GM18868 (cell line): ENCODE measurements around the gene HIVEP1.

Experiments
- ATAC-seq: cut with Tn5 transposase; IDR thresholded peaks from one replicate; pipeline ENCODE4 v1.9.1; 2021; ENCODE audit warnings: mild to moderate bottlenecking, moderate library complexity; ENCODE audit not compliant: unreplicated experiment

Gene HIVEP1

DNA sequence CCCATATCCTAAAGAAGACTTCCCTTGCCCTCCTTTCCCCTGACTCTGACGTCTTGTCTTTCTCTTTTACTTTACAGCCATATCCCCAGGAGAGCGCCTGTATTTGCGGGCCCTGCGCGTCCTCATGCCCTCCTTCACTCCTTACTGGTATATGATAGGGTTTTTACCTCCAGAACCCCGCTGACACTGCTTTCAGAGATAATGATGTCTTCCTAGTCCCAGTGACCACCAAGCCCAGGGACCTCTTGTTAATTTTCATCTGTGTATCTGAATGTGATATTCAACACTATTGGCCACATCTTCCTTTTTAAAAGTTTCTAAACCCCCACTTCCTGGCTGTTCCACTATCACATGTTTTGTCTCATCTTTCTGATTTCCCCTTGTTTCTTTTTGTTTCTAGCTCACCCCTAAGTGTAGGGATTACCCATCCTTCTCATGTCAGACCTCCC is 102.0 kb downstream of the HIVEP1 start:
- peak; percentile 39 for ATAC-seq

DNA sequence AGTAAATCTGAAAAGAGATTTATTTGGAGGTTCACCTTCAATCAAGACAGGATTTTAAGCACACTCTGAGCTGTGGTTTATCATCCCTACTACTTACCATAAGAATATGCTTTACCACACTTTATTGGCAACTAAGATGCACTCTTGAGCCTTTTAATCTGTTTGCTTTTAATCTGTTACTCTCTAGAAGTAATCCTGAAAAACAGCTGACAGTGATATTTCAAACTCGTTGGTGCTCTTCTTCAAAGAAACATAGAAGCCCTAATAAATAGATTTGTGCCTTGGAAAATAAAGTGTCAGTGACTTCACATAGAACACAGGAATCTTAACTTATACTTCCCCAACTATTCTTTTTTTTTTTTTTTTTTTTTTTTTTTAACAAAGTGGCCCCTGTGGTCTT is 102.9 kb downstream of the HIVEP1 start:
- ATAC-seq: no peak

DNA sequence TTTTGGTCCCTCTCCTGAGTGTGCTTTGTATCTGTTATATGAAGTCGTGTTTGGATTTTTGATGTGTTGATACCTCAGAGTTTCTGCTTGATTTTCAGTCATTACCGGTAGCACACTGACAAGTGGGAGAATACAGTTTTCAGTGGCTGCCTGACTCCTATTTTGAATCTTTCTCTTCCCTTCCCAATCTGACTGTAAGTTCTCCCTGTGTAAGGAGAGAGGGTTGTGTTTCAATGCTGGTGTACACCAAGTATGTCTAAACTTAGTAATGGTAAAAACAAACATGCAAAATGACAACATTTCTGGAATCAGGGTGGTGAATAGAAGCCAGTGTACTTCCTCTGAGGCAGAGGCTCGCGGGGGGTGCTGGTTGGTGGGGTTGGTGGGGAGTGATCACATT is 103.4 kb downstream of the HIVEP1 start:
- ATAC-seq: no peak

DNA sequence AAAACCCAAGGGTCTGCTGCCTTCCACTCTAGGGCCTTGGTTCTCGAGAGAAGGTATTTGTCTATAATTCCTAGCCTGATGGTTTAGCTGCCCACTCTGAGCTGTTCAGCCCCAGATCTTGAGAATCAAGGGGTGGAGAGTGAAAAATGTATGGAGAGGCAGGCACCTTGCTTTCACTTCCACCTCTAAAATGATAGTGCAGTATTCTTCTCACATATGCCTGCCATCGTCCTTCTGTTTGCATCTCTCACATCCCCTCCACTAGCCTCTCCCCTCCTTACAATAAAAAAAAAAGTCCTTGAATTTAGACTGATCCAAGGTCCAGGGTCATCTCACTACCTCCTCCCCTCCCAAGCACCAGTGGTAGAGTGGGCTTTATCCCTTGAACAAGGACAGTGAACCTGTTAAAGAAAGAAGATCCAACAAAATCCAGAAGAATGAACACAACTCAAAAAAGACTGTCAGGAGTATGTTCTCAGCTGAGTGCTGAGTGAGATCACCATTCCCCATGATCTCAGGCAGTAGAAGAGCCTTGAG is 104.2 kb downstream of the HIVEP1 start:
- ATAC-seq: peak; percentile 23

DNA sequence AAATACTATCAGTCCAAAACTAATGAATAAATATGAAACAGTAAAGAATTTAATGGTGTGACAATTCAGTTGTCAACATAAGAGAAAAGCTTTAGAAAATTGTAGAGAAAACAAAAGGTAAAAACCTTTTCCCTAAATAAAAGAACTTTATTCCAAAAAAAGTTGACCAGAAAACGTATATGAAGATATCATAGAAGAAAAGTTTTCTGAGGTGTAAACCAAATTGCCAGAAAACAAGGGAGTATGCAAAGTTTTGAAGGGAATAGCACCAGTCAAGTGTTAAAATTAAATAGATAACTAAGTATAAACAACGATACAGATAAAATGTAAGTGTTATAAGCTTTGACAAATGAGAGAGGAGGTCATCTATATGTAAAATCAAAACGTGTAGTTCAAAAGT is 104.9 kb downstream of the HIVEP1 start:
- no peak for ATAC-seq

DNA sequence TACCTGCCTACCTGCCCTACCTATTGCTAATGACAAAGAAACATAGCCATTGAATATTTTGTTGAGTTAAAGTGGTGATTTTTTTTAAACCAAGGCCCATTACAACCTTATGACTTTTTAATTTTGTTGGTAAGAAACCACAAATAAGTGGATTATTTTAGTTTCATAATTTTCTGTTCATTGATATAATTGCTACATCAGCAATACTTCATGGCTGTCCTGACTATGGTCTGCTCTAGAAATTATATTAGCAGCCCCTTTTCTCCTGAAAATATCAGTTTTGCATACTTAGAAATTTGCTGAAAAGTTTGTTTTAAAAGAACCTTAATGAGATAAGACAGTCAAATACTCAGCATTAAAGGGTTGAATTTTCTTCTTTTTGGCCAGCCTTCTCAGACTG is 106.5 kb downstream of the HIVEP1 start:
- no peak for ATAC-seq

DNA sequence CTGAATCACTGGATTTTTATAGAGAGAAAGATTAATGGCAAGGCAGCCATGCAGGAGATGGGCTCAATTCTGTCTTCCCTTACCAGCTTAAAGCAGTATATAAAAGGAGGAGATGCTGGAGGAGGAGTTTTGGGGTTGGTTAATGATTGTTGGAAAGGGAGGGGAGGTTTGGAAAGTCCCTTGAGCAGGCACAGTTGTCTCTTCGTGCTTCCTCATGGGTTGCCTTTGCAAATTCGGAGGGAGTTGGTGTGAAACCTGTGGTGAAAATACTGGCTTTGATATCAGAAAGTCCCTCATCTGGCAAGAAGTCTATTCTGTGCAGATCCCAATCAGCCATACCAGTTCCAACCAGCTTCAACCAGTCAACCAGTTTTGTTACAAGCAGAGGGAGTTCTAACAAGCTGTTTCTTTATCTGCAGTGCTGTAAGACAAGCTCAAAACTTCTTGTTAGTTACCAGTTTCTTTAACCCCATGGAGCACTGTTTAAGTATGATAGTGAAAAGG is 107.0 kb downstream of the HIVEP1 start:
- ATAC-seq: peak; percentile 73

DNA sequence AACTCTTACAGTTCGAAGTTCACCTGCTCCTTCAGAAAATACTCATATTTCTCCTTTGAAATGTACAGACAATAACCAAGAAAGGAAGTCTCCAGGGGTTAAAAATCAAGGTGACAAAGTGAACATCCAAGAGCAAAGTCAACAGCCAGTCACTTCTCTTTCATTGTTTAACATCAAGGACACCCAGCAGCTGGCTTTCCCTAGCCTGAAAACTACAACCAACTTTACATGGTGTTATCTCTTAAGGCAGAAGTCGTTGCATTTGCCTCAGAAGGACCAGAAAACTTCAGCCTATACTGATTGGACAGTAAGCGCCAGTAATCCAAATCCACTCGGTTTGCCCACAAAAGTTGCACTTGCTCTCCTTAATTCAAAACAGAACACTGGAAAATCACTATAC is 113.3 kb downstream of the HIVEP1 start:
- no peak for ATAC-seq

DNA sequence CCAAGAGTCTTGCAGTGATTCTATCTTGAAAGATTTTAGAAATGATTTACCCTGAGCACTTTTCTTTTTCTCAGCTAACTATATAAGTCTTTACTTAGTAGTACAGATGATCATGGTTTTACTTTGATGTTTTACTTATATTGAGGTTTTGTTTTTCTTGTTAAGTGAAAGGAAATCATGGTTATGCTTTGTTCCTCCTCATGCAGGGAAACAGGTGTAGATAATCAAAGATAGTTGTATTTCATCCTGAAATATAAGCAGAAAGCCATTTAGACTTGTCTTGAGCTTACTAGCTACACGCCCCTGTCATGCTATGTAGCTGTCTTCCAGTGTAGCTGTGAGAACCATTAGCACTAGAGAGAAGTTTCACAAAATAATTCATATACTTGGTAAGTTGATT is 113.9 kb downstream of the HIVEP1 start:
- ATAC-seq: no peak

DNA sequence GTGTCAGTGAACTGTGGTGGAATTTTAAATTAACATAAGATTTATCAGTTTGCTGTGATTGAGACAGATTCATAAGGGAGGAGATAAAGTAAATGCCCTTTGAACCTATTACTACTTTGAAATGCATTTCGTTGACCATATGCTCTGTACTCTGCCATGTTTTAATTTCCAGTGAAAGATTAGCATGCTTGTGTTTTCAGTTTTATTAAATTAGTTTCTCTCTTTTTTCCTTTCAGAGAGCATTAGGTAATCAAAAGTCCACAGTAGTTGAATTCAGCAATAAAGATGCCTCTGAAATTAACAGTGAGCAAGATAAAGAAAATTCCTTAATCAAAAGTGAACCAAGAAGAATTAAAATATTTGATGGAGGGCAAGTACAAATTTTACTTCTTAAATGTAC is 117.4 kb downstream of the HIVEP1 start:
- ATAC-seq: no peak

DNA sequence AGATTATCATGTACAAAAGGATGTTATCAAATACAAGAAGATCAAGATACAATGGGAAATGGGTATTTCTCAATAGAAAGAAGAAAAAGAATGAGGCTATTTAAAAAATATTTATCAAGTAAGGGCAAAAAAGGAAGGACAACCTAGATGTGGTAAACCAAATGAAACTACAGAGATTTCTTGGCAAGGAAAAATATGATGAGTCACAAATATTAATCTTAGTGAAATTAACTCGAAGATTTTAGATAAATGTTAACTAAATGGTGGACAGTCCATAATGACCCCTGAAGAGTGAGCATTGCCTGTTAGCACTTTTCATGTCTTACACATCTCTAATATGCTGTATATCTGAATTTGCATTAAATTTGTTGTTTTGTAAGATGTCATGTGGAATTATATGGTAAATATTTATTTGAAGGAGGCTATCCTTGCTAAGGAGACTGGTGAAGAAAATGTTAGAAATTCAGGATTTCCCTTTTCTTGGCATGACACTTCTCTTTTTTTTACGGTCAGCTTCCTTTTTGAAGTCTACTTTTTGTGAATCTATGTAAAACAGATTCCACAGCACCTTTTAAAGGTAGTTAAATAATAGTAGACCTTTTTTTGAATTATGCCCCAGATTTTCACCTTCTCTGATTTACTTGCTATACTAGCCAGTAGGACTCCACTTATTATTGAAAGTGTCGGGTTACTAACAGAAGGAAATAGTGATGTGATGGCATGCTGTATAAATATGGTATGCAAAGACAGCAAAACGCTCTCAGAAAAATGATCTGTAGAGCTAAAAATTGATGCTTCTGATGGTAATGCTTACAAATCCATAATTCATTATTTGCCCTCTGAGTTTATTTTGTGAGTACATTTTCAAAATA is 120.5 kb downstream of the HIVEP1 start:
- ATAC-seq: no peak

DNA sequence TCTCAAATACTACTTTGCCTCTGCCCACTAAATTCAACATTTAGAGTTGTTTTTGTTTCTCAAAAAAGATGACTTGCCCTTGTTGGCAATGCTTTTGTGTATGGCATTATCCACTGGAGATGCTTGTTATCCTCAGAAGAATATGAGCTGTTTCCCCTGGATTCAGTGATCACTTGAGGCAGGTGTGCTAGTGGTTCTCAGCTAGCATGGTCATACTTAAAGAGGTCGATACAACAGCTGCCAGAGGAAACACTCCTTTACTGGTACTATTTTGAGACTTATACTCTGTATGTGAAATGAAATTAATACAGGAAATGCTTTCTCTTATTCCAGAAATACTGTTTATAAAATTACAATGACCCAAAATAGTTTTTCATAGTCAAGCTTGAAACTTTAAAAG is 122.5 kb downstream of the HIVEP1 start:
- ATAC-seq: no peak

DNA sequence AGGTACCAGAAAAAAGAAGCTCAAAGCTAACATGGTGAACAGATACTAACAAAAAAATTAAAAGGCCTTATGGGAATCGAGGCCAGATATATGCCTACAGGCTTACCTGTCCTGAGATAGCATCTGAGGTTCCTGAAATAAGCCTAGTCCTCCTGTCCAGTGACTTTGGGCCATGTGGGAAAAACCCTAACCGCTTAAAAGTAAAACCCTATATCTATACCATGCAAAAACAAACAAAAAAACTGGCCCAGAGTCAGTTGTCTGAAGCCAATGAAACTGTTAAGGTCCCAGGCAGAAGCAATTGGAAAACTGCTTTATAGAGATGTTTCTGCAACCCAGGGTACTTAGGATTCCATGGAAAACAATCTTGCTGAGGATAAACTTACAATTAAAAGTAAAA is 122.9 kb downstream of the HIVEP1 start:
- no peak for ATAC-seq

DNA sequence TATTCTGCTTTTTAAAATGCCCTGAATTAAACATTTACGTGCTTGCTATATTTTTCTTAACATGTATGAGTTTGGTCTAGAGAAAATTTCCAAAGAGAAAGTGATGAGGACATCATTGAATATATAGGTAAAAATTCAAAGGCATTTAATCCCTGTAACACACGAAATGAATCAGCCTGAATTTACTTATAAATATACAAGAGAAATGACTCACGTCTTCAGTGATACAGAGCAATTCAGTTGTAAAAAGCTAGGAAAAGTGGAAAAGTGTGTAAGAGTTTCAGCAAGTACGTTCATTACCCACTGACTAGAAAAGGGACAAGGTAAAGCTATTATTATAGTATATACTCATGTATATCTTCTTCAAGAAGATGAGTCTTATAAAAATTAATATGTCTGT is 124.8 kb downstream of the HIVEP1 start:
- ATAC-seq: no peak

DNA sequence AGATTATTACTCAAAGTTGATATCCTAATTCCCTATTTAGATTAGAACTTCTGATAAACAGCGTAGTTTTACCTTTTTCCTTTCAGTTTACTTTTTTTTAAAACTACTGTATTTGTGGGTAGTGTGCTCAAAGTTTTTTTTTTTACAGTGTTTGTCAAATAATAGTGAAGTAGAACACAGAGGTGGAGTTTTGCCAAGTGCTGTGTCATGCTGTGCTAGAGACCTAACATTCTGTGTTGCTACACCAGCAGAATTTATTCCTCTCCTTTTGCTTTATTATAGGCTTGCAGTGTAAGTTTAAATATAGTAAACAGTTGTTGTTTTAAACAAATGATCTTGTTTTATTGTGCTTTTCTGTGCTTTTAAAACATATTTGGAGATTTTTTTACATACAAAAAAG is 125.4 kb downstream of the HIVEP1 start:
- no peak for ATAC-seq

DNA sequence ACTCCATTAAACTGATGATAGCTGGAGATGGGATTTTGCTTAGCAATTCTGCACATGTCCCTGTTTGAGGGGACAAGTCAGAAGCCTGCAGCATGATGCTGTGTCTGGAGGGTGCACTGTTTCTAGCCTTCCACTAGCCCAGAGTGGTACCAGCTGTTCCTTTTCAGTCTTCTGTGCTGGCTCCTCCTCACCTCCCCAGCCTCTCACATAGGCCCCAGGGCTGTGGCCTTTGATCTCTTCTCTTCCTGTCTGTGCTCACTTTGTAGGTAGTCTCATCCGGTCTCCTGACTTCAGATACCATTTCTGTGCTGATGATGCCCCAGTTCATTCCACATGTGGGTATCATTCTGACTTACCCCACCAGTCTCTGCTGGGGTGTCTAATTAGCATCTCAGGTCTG is 126.3 kb downstream of the HIVEP1 start:
- no peak for ATAC-seq

DNA sequence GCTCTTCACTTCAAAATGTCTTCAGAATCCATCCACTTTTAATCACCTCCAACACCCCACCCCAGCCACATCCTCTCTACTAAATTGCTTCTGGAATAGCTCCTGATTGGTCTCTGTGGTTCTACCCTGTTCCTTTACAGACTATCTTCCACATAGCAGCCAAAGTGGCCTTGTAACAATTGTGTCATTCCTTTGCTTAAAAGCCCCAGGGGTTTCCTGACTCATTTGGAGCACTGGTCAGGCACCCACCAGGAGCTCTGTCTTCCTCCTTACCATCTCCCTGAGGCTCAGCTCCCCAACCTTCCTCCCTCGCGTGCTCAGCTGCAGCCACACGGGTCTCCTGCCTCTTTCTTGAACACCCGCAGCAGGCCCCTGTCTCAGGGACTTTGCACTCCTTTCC is 126.8 kb downstream of the HIVEP1 start:
- ATAC-seq: no peak

DNA sequence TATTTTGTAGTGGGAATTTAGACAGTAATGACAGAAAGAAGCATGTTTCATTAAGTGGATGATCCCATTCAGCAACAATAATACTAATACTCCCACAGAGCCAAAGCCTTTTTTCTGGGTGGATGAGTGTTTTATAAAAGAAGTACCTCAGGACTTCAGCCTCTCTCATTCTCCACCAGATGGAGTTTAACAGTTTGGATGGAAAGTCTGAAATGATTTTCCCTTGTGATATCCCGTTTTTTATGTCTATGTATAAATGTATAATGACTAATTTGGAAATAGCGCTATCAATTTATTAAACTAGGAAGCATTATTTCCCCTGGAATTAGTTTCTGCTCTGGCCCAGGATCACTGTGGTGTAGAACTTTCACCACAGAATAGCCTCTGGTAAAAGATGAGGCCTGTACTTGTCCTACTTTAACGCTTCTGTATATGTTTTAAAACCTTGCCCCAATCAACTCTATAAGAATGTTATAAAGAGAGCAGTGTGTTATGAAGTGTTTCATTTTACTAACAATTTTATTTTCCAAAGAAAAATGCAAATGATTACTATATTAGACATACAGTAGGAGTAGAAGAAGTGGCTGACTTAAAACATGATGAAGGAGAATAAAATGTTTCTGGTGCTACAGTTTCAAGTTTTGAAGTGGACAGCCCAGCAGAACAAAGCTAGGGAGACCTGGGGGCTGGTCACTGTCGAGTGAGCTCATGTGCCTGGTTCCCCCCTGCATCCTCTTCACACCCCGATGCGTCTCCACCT is 135.6 kb downstream of the HIVEP1 start:
- no peak for ATAC-seq

DNA sequence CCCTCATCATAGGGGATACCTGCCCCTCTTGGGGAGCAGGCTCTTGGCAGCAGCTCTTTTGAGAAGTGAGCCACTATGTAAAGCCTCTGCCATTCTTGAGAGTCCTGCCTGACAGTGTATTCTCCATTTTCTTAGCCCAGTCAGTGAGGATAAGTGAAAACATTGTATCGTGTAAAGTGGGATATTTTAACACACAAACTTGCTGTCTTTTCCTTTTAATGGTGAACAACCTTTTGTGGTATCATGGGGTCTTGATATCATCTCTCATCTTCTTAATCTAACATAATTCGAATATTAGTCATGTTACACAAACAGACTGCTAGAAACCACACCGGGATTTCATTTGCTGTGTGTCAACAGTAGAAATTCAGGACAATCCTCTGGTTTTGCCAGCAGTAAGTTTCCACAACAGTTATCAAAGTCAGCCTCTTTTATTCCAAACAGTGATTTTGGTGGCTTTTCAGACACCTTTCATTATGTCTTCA is 136.2 kb downstream of the HIVEP1 start:
- ATAC-seq: no peak

DNA sequence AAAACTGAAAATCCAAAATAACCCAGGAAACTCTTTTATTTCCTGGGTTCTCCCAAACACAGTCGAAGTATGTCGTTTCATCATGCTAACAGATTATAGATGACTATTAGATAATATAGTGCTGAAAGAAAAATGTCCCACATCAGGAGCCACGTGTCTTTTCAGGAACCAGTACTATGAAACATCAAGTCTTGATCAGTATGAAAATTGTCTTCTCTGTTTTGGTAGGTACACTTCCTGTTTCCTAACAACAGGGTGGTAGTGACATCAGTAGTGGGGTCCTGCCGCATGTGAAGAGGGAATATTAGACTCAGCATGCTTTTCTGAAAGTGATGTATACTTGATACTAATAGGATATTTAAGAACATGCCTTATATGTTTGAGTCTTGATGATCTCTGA is 136.7 kb downstream of the HIVEP1 start:
- ATAC-seq: no peak

DNA sequence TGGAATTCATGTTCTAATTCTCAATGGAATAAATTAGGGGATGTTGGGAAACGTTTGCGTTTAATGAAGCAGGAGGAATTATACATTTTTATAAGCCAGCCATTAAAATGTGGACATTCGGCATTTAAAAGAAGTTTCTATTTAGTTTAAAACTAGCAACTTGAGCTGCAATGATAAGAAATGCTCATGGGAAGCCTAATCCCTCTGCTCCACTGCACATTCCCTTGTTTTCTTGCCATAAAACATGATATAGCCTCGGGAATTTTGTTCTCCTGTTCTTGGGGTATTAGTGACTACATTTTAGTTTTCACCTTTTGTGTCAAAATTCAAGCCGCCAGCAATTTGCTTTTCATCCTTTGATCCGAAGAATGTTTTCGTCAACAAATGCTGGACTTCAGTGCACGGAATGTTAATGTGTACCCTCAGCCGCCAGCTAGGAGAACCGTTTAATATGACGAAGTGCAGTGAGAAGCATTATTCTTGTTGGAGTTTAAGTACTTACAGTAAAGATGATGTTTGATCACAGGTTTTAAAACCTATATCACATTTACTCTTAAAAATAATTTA is 137.9 kb downstream of the HIVEP1 start:
- no peak for ATAC-seq
